ENCODE data around the gene INSM1.

- TF ChIP-seq EZH2 (IDR thresholded peaks at IDR 0.05; ENCODE audit: low read depth, unreplicated experiment) (no peak), CTCF (conservative IDR thresholded peaks at IDR 0.05; ENCODE audit: low read depth in 2 of 2) (no peak), EZH2phosphoT487 (IDR thresholded peaks at IDR 0.05; ENCODE audit: unreplicated experiment) (no peak), REST (IDR thresholded peaks at IDR 0.05; ENCODE audit: unreplicated experiment) (no peak), NANOG (IDR thresholded peaks at IDR 0.05; ENCODE audit: borderline replicate concordance) (no peak), POLR2AphosphoS5 (IDR thresholded peaks at IDR 0.05; ENCODE audit: low read depth) (no peak), CREB1 (CRISPR knock-in tag; IDR thresholded peaks at IDR 0.05; ENCODE audit: low read depth) (no peak), ETS1 (IDR thresholded peaks at IDR 0.05) (no peak), JUNB (IDR thresholded peaks at IDR 0.05; ENCODE audit: unreplicated experiment) (no peak)
These were observed 23.4 kb upstream of the INSM1 start for GRCh38 chr20:20344476-20344875.

All from GM23338 (cell line).